ENCODE measurements around the gene GBX1. TPM values are rescaled to one million over a fixed set of nuclear protein-coding genes. Genes with fewer than 3 reads are reported as not detected.

GBX1 gene
- total RNA-seq, 3 donors from 2014 or later, result not detected

GRCh38 chr7:151107882-151108281, 59.6 kb downstream of the GBX1 start:
- H3K27ac ChIP-seq, result peak overlapping the region in 1 of 2 donors; percentile 68
- DNase-seq (ENCODE audit: low spot score in 2 of 2), result no peak
- no peaks in the 10 kb centered on the region for H3K36me3 ChIP-seq
- no peaks in the 10 kb centered on the region for H3K27me3 ChIP-seq
- TF ChIP-seq POLR2AphosphoS5 (IDR thresholded peaks at IDR 0.05), result no peak
- TF ChIP-seq CTCF (IDR thresholded peaks at IDR 0.05), result no peak
- no peak for TF ChIP-seq POLR2A (IDR thresholded peaks at IDR 0.05)
- intact Hi-C loops (cut with DNase I; ENCODE audit: low total_unique reads), result no loop called here
- H3K9me3 ChIP-seq, result no peaks in the 10 kb centered on the region
- H3K4me3 ChIP-seq, result no peak overlapping the region
- H3K4me1 ChIP-seq, result peaks cover 0 to 5% of the 10 kb centered on the region in 2 donors

GRCh38 chr7:151104411-151105235, 62.9 kb downstream of the GBX1 start:
- Histone ChIP-seq H3K4me1 (no peaks in the 10 kb centered on the region), H3K4me3 (no peak overlapping the region), H3K36me3 (no peaks in the 10 kb centered on the region), H3K9me3 (no peaks in the 10 kb centered on the region), H3K27me3 (no peaks in the 10 kb centered on the region), H3K27ac (no peak overlapping the region)
- intact Hi-C loops (cut with DNase I; ENCODE audit: low total_unique reads), result no loop called here
- DNase-seq (ENCODE audit: low spot score in 2 of 2), result no peak
- TF ChIP-seq CTCF (IDR thresholded peaks at IDR 0.05), result no peak
- no peak for TF ChIP-seq POLR2AphosphoS5 (IDR thresholded peaks at IDR 0.05)
- TF ChIP-seq POLR2A (IDR thresholded peaks at IDR 0.05), result no peak

- Histone ChIP-seq H3K9me3 (no peaks in the 10 kb centered on the region), H3K27ac (no peak overlapping the region), H3K4me1 (no peaks in the 10 kb centered on the region), H3K36me3 (no peaks in the 10 kb centered on the region), H3K27me3 (no peaks in the 10 kb centered on the region), H3K4me3 (no peak overlapping the region)
- DNase-seq (ENCODE audit: low spot score in 2 of 2), result no peak
- intact Hi-C loops (cut with DNase I; ENCODE audit: low total_unique reads), result no loop called here
- no peak for TF ChIP-seq POLR2AphosphoS5 (IDR thresholded peaks at IDR 0.05)
- TF ChIP-seq CTCF (IDR thresholded peaks at IDR 0.05), result no peak
- no peak for TF ChIP-seq POLR2A (IDR thresholded peaks at IDR 0.05)
Measured at GRCh38 chr7:151103973-151104372, 63.5 kb downstream of the GBX1 start.

- DNase-seq (ENCODE audit: low spot score in 2 of 2), result no peak
- intact Hi-C loops (cut with DNase I; ENCODE audit: low total_unique reads), result no loop called here
- Histone ChIP-seq H3K27me3 (no peaks in the 10 kb centered on the region), H3K27ac (no peak overlapping the region), H3K4me3 (no peak overlapping the region), H3K36me3 (no peaks in the 10 kb centered on the region), H3K9me3 (no peaks in the 10 kb centered on the region), H3K4me1 (no peaks in the 10 kb centered on the region)
- TF ChIP-seq POLR2AphosphoS5 (IDR thresholded peaks at IDR 0.05) (no peak), POLR2A (IDR thresholded peaks at IDR 0.05) (no peak)
Measured at GRCh38 chr7:151102991-151103390, 64.5 kb downstream of the GBX1 start.

- DNase-seq (ENCODE audit: low spot score in 2 of 2), result no peak
- no peak for TF ChIP-seq CTCF (IDR thresholded peaks at IDR 0.05)
- TF ChIP-seq POLR2AphosphoS5 (IDR thresholded peaks at IDR 0.05), result no peak
- TF ChIP-seq POLR2A (IDR thresholded peaks at IDR 0.05), result no peak
Measured at GRCh38 chr7:151101621-151102396, 65.7 kb downstream of the GBX1 start.

More at GRCh38 chr7:151101621-151102396, 65.7 kb downstream of the GBX1 start:
- peak overlapping the region in 1 of 2 donors; percentile 19 for H3K27ac ChIP-seq
- no peaks in the 10 kb centered on the region for H3K27me3 ChIP-seq
- no peaks in the 10 kb centered on the region for H3K9me3 ChIP-seq
- no peaks in the 10 kb centered on the region for H3K4me1 ChIP-seq
- intact Hi-C loops (cut with DNase I; ENCODE audit: low total_unique reads), result no loop called here
- H3K36me3 ChIP-seq, result no peaks in the 10 kb centered on the region
- H3K4me3 ChIP-seq, result no peak overlapping the region

Data from breast epithelium (tissue), 4 donors.